ENCODE data around the gene NCOA7. TPM values are rescaled to one million over a fixed set of nuclear protein-coding genes. Genes with fewer than 3 reads are reported as not detected.
A peak's percentile ranks its signal among the peaks of the same experiment; 100 is the strongest.
"Not testable (repeated sequence)": the region's sequence is repeated elsewhere in the genome, so short reads cannot be mapped to it uniquely, and the experiment has no call there.

NCOA7 gene
- total and polyA plus RNA-seq, 12 donors, result 24.5 to 180 (median 70.8) TPM

- Histone ChIP-seq H3K9me3 (replicated peaks in 1 of 3) (no peaks in the 10 kb centered on the region), H3K4me3 (no peak overlapping the region), H3K36me3 (replicated peaks in 1 of 2) (no peaks in the 10 kb centered on the region), H3K27ac (no peak overlapping the region), H3K4me1 (replicated peaks in 1 of 2) (peaks cover 0 to 13% of the 10 kb centered on the region in 2 donors), H3K27me3 (no peaks in the 10 kb centered on the region)
- 83 to 93% (median 90%) methylated on average over 2 of the region's 2 CpGs for WGBS, 4 donors
- DNase-seq, result no peak
- TF ChIP-seq POLR2A (IDR thresholded peaks at IDR 0.05) (no peak), CTCF (IDR thresholded peaks at IDR 0.05) (no peak)
- intact Hi-C loops (cut with DNase I), result no loop called here
These were observed 177.7 kb downstream of the NCOA7 start for GRCh38 chr6:125968493-125968892.

GRCh38 chr6:125970760-125971159 is 180.0 kb downstream of the NCOA7 start:
- WGBS, 4 donors, result 0 to 57% (median 27%) methylated on average over 2 of the region's 2 CpGs
- Histone ChIP-seq H3K27me3 (no peaks in the 10 kb centered on the region), H3K4me1 (replicated peaks in 1 of 2) (peaks cover 0 to 9% of the 10 kb centered on the region in 2 donors), H3K36me3 (replicated peaks in 1 of 2) (no peaks in the 10 kb centered on the region), H3K4me3 (no peak overlapping the region), H3K27ac (no peak overlapping the region), H3K9me3 (replicated peaks in 1 of 3) (no peaks in the 10 kb centered on the region)
- no peak for DNase-seq
- TF ChIP-seq CTCF (IDR thresholded peaks at IDR 0.05), result no peak
- no peak for TF ChIP-seq POLR2A (IDR thresholded peaks at IDR 0.05)
- intact Hi-C loops (cut with DNase I), result no loop called here

- DNase-seq; H3K4me3 ChIP-seq; intact Hi-C loops (cut with DNase I); H3K27ac ChIP-seq; H3K36me3 ChIP-seq (replicated peaks in 1 of 2); H3K9me3 ChIP-seq (replicated peaks in 1 of 3); H3K4me1 ChIP-seq (replicated peaks in 1 of 2); H3K27me3 ChIP-seq: not testable (repeated sequence)
- 95 to 100% (median 99%) methylated on average over 1 of the region's 1 CpG for WGBS, 4 donors
These were observed 181.7 kb downstream of the NCOA7 start for GRCh38 chr6:125972478-125972877.

GRCh38 chr6:125974214-125974866 is 183.6 kb downstream of the NCOA7 start:
- Histone ChIP-seq H3K4me3 (no peak overlapping the region), H3K4me1 (replicated peaks in 1 of 2) (no peaks in the 10 kb centered on the region), H3K27ac (peak overlapping the region in 2 of 5 donors; percentile 14 to 22), H3K36me3 (replicated peaks in 1 of 2) (no peaks in the 10 kb centered on the region), H3K9me3 (replicated peaks in 1 of 3) (no peaks in the 10 kb centered on the region), H3K27me3 (no peaks in the 10 kb centered on the region)
- intact Hi-C loops (cut with DNase I), result no loop called here
- no peak for TF ChIP-seq POLR2A (IDR thresholded peaks at IDR 0.05)
- peak; percentile 49 to 78 (median 64) for TF ChIP-seq CTCF (IDR thresholded peaks at IDR 0.05)
- DNase-seq, result no peak
- 19 to 29% (median 24%) methylated on average over 5 of the region's 5 CpGs for WGBS, 4 donors

GRCh38 chr6:125979101-125979500 is 188.3 kb downstream of the NCOA7 start:
- H3K4me1 ChIP-seq (replicated peaks in 1 of 2), result no peaks in the 10 kb centered on the region
- DNase-seq, result no peak
- no peaks in the 10 kb centered on the region for H3K36me3 ChIP-seq (replicated peaks in 1 of 2)
- no peaks in the 10 kb centered on the region for H3K9me3 ChIP-seq (replicated peaks in 1 of 3)
- intact Hi-C loops (cut with DNase I), result no loop called here
- H3K4me3 ChIP-seq, result no peak overlapping the region
- H3K27me3 ChIP-seq, result no peaks in the 10 kb centered on the region
- no peak overlapping the region for H3K27ac ChIP-seq
- 83 to 93% (median 88%) methylated on average over 3 of the region's 3 CpGs for WGBS, 4 donors
- TF ChIP-seq CTCF (IDR thresholded peaks at IDR 0.05), result no peak
- TF ChIP-seq POLR2A (IDR thresholded peaks at IDR 0.05), result no peak

Data from adrenal gland (tissue), 12 donors.